ENCODE data around the gene CITED2.

CITED2 gene

DNA sequence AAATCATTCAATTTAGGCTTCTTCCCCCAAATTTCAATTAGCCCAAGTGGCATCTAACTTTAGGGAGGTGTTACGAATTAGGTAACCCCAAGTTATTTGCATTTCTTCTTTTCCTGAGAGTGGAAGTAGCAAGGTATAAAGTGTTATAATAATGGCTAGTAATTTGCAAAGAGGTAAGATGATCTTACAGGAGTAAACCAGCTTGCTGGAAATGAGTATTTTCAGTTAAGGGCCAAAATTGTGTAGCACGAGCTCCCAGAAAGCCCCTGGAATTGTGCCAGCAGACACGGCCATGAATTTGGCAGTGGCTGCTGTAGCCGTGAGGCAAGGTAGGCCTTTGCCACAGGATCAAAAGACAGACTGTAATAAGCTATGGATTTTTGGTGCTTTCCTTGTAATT lies 38.0 kb downstream of the CITED2 start:
- H3K9me3 ChIP-seq (ENCODE audit: control insufficient read depth, insufficient read depth, low read length) = no peaks in the 10 kb centered on the region
- no peaks in the 10 kb centered on the region for H3K27me3 ChIP-seq (ENCODE audit: control insufficient read depth, insufficient read depth, low read length)
- no peaks in the 10 kb centered on the region for H3K36me3 ChIP-seq (ENCODE audit: control insufficient read depth, insufficient read depth, low read length)
- no peak overlapping the region for H3K9ac ChIP-seq (ENCODE audit: low read depth, low read length)
- no peaks in the 10 kb centered on the region for H3K4me1 ChIP-seq (ENCODE audit: control insufficient read depth, insufficient read depth, low read length)
- no peak overlapping the region for H3K4me3 ChIP-seq (ENCODE audit: low read depth, low read length)

DNA sequence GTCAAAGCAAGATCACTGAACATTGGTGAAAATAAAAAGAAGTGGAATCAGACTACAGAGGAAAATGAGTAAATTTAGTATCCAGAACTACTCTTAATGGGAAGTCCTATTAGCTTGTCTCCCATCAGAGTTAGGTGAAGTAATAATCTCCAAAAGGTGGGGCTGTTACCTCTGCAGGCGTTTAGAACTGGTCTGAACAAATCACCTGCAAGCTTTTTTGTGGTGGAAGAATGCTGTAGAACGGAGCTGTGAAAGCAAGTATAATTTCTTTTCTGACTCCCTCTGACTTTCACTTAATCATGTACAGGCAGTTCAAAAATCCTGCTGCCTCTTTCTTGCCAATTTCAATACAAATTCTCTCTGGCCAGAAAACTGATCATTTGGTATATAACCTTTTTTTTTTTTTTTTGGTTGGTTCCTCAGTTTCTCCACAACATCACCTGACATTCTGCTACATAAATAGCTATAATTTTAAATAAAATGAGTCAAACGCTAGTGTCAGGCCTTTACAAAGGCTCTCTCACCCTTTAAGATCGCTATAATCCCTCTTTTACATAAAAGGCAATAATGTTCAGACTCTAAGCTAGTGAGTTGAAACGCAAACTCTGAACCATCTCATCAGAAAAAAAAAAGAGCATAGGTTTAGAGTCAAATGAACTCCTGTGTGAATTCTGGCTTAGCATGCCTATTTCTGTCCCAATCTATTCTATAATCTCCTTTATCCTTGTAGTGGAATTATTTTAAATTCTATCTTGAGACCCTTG lies 38.8 kb downstream of the CITED2 start:
- H3K4me1 ChIP-seq (ENCODE audit: control insufficient read depth, insufficient read depth, low read length) = no peaks in the 10 kb centered on the region
- no peaks in the 10 kb centered on the region for H3K9me3 ChIP-seq (ENCODE audit: control insufficient read depth, insufficient read depth, low read length)
- no peak overlapping the region for H3K9ac ChIP-seq (ENCODE audit: low read depth, low read length)
- no peaks in the 10 kb centered on the region for H3K36me3 ChIP-seq (ENCODE audit: control insufficient read depth, insufficient read depth, low read length)
- no peaks in the 10 kb centered on the region for H3K27me3 ChIP-seq (ENCODE audit: control insufficient read depth, insufficient read depth, low read length)
- no peak overlapping the region for H3K4me3 ChIP-seq (ENCODE audit: low read depth, low read length)

DNA sequence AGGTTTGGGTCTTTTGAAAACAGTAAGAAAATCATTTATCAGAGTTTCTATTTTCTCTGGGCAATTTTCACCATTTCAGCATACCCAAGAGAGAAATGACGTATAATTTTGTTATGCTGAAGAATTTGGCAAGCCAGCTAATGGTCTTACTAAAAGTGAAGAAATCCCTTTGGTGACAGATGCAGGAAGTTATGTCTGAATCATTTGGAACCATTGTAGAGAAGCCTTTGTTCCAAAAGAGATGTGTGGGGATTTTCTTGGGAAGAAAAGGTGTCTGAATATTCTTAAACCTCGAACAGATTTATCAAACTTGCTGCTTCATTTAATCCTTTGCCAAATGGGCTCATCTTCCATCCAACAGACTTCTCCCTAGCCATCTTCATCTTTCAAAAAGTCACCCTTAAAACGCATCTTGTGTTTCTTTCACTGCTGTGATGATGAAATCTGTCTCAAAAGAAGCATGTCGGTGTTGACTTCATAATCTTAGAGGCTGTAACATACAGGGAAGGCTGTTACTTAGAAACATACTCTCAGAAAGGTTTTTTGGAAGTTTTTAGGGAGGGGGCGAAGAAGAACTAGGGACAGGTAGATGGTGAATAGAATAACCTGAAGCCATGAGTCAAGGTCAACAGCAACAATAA lies 39.5 kb downstream of the CITED2 start:
- Histone ChIP-seq H3K36me3 (ENCODE audit: control insufficient read depth, insufficient read depth, low read length) (no peaks in the 10 kb centered on the region), H3K27me3 (ENCODE audit: control insufficient read depth, insufficient read depth, low read length) (no peaks in the 10 kb centered on the region), H3K4me3 (ENCODE audit: low read depth, low read length) (no peak overlapping the region), H3K4me1 (ENCODE audit: control insufficient read depth, insufficient read depth, low read length) (no peaks in the 10 kb centered on the region), H3K9ac (ENCODE audit: low read depth, low read length) (no peak overlapping the region), H3K9me3 (ENCODE audit: control insufficient read depth, insufficient read depth, low read length) (no peaks in the 10 kb centered on the region)

DNA sequence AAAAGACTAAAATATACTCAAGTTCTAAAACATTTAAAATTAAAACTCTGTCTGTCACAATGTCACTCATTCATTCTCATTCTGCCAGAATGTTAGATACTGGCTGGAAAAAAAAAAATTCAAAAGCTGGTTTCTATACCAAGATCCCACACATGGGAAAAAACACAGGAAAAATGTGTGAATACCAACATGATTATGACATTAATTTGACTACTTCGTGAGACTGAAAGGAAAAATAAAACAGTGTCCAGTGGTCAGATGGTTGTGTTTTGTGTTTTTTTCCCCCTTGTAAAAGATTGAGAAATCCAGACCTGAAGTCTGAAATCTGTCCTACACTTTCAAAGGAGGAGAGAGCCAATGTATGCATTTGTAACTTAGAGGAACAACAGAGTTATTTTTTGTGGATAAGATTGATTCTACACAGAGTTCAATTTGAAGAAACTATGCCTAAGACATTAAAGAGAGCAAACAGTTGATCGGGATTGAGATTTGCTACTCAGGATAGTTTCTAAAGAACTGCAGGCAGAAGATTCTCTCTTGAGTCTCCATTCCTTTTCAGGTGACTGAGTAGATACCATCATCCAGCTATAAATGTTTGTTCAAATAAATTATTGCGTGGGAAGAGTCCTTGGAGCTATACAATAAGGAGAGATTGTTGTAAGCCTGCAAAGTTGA lies 43.5 kb downstream of the CITED2 start:
- no peaks in the 10 kb centered on the region for H3K4me1 ChIP-seq (ENCODE audit: control insufficient read depth, insufficient read depth, low read length)
- H3K36me3 ChIP-seq (ENCODE audit: control insufficient read depth, insufficient read depth, low read length) = no peaks in the 10 kb centered on the region
- H3K27me3 ChIP-seq (ENCODE audit: control insufficient read depth, insufficient read depth, low read length) = no peaks in the 10 kb centered on the region
- no peaks in the 10 kb centered on the region for H3K9me3 ChIP-seq (ENCODE audit: control insufficient read depth, insufficient read depth, low read length)
- no peak overlapping the region for H3K4me3 ChIP-seq (ENCODE audit: low read depth, low read length)
- no peak overlapping the region for H3K9ac ChIP-seq (ENCODE audit: low read depth, low read length)

DNA sequence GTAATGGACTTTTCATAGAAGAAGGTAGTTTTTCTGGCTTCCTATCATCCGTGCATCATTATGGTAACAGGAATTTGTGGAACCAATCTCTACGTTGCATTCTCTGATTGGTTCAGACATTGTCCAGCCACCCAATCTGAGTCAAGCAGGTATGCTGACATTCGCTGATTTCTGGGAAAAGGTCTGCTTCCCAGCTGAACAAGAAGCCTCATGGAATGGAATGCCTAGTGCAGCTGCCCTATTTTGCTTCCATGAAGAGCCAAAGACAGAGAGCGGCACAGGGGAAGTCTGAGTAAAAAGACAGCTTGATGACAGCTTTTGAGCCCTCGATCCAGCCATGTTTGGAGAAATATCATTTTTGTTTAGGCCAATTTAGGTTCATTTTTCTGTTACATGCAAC lies 44.1 kb downstream of the CITED2 start:
- no peaks in the 10 kb centered on the region for H3K4me1 ChIP-seq (ENCODE audit: control insufficient read depth, insufficient read depth, low read length)
- no peaks in the 10 kb centered on the region for H3K36me3 ChIP-seq (ENCODE audit: control insufficient read depth, insufficient read depth, low read length)
- H3K9ac ChIP-seq (ENCODE audit: low read depth, low read length) = no peak overlapping the region
- no peak overlapping the region for H3K4me3 ChIP-seq (ENCODE audit: low read depth, low read length)
- no peaks in the 10 kb centered on the region for H3K27me3 ChIP-seq (ENCODE audit: control insufficient read depth, insufficient read depth, low read length)
- no peaks in the 10 kb centered on the region for H3K9me3 ChIP-seq (ENCODE audit: control insufficient read depth, insufficient read depth, low read length)

DNA sequence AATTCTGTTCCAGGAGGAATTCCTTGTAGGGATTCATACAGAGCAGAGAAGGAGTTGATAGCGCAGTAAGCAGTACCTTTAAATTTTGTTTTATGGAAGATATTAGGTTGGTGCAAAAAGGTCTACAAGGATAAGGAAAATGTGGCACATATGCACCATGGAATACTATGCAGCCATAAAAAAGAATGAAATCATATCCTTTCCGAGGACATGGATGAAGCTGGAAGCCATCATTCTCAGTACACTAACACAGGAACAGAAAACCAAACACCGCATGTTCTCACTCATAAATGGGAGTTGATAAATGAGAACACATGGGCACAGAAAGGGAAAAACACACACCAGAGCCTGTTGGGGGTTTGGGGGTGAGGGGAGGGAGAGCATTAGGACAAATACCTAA lies 45.2 kb downstream of the CITED2 start:
- H3K9me3 ChIP-seq (ENCODE audit: control insufficient read depth, insufficient read depth, low read length) = no peaks in the 10 kb centered on the region
- H3K4me3 ChIP-seq (ENCODE audit: low read depth, low read length) = no peak overlapping the region
- no peaks in the 10 kb centered on the region for H3K4me1 ChIP-seq (ENCODE audit: control insufficient read depth, insufficient read depth, low read length)
- H3K36me3 ChIP-seq (ENCODE audit: control insufficient read depth, insufficient read depth, low read length) = no peaks in the 10 kb centered on the region
- H3K27me3 ChIP-seq (ENCODE audit: control insufficient read depth, insufficient read depth, low read length) = no peaks in the 10 kb centered on the region
- no peak overlapping the region for H3K9ac ChIP-seq (ENCODE audit: low read depth, low read length)

DNA sequence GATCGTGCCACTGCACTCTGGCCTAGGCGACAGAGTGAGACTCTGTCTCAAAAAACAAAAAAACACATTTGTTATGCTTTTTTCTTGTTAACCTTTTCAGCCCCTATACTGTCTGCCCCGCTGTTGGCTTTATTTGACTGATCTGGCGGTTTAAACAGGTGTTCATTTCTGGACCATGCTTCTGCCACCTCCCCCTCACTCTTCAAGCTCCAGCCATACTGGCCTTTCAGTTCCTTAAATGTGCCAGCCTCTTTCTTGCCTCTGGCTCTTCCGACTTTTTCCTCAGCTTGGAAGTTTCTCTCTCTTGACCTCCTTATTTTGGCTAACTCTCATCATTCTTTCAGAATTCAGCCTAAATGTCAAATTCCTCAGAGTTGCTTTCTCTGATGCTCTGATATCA lies 47.4 kb downstream of the CITED2 start:
- Histone ChIP-seq H3K4me3 (ENCODE audit: low read depth, low read length) (no peak overlapping the region), H3K27me3 (ENCODE audit: control insufficient read depth, insufficient read depth, low read length) (no peaks in the 10 kb centered on the region), H3K9ac (ENCODE audit: low read depth, low read length) (no peak overlapping the region), H3K36me3 (ENCODE audit: control insufficient read depth, insufficient read depth, low read length) (no peaks in the 10 kb centered on the region), H3K9me3 (ENCODE audit: control insufficient read depth, insufficient read depth, low read length) (no peaks in the 10 kb centered on the region), H3K4me1 (ENCODE audit: control insufficient read depth, insufficient read depth, low read length) (peaks cover 3% of the 10 kb centered on the region)

DNA sequence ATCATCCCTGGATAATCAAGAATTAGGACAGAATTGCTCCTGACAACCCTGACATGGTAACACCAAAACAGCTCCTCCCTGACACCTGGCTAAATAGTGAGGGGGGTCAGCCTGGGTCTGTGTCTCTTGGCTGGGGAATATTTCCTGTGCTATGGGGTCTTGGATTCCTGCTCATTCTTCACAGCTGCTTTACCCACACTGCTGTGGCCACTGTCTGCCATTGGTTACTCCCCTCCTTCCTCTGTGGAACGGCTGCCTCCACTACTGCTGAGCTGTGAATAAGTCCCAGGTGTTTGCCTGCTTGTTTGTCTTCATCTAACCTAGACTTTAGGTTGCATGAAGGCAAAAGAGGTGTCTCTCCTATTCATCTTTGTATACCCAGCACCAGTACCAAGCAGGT lies 48.8 kb downstream of the CITED2 start:
- H3K4me1 ChIP-seq (ENCODE audit: control insufficient read depth, insufficient read depth, low read length) = peaks cover 3% of the 10 kb centered on the region
- no peaks in the 10 kb centered on the region for H3K27me3 ChIP-seq (ENCODE audit: control insufficient read depth, insufficient read depth, low read length)
- H3K36me3 ChIP-seq (ENCODE audit: control insufficient read depth, insufficient read depth, low read length) = no peaks in the 10 kb centered on the region
- no peak overlapping the region for H3K4me3 ChIP-seq (ENCODE audit: low read depth, low read length)
- no peaks in the 10 kb centered on the region for H3K9me3 ChIP-seq (ENCODE audit: control insufficient read depth, insufficient read depth, low read length)
- H3K9ac ChIP-seq (ENCODE audit: low read depth, low read length) = no peak overlapping the region

DNA sequence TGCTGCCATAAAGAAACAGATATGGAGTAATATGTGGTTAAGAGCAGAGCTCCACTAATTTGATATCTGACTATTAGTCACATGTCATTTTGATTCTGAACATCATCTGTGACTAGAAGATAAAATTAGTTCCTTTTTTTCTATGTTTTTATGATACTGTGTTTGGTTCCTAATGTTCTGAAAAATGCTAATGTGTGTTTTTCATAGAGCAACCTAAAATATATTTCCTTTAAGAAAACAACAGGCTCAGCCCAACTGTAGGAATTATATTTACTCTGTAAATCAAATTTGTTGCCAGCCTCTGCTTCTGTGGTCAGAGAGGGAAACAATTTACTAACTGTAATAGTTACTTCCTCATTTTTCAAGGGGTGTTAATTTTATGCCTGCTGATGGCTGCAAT lies 49.3 kb downstream of the CITED2 start:
- H3K4me3 ChIP-seq (ENCODE audit: low read depth, low read length) = no peak overlapping the region
- peaks cover 3% of the 10 kb centered on the region for H3K4me1 ChIP-seq (ENCODE audit: control insufficient read depth, insufficient read depth, low read length)
- no peaks in the 10 kb centered on the region for H3K36me3 ChIP-seq (ENCODE audit: control insufficient read depth, insufficient read depth, low read length)
- no peaks in the 10 kb centered on the region for H3K27me3 ChIP-seq (ENCODE audit: control insufficient read depth, insufficient read depth, low read length)
- no peak overlapping the region for H3K9ac ChIP-seq (ENCODE audit: low read depth, low read length)
- H3K9me3 ChIP-seq (ENCODE audit: control insufficient read depth, insufficient read depth, low read length) = no peaks in the 10 kb centered on the region

DNA sequence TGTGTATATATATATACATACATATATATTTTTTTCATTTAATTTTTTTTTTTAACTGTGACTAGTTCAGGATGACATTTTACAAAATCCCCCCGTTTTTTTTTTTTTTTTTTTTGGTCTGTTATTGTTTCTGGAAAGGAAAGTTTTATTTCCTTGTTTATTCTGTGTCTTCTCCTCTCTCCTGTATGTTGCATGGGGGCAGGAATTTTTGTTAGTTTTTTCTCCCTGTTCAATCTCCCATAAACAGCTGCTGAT lies 50.2 kb downstream of the CITED2 start:
- no peak overlapping the region for H3K9ac ChIP-seq (ENCODE audit: low read depth, low read length)
- no peaks in the 10 kb centered on the region for H3K27me3 ChIP-seq (ENCODE audit: control insufficient read depth, insufficient read depth, low read length)
- H3K36me3 ChIP-seq (ENCODE audit: control insufficient read depth, insufficient read depth, low read length) = no peaks in the 10 kb centered on the region
- peaks cover 3% of the 10 kb centered on the region for H3K4me1 ChIP-seq (ENCODE audit: control insufficient read depth, insufficient read depth, low read length)
- no peak overlapping the region for H3K4me3 ChIP-seq (ENCODE audit: low read depth, low read length)
- H3K9me3 ChIP-seq (ENCODE audit: control insufficient read depth, insufficient read depth, low read length) = no peaks in the 10 kb centered on the region

DNA sequence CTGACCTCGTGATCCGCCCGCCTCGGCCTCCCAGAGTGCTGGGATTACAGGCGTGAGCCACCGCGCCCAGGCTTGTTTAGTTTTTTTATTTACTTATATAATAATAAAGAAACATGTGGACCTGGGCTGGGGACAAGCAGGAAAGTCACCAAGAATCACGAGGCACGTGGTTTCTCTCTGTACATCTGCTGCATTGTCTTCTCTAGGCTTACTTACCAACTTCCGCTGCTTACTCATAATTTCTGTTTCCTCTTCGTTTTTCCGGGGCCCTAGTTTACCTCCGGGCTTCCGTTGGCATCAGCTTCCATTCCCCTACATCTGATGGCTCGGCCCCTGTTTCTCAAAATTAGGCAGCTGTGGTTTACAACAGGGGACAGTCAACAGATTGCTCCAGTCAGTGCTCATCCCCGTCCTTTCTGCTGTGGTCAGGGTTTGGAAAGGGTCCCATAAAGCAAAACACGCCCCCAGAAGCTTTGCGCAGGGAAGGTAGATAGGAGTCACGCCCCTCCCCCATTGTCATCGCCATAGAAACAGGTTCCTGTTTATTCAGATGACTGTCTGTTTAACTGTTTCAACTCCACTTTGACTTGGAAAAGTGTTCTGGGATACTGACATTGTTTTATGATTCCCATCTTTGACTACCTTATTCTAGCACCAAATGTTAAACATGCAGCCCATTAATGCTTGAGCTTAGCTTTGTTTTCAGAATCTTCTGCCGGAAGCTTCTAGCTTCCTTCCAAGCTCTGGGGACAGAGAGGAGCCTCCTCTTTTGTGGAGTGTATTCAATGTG lies 50.7 kb downstream of the CITED2 start:
- no peak overlapping the region for H3K9ac ChIP-seq (ENCODE audit: low read depth, low read length)
- H3K4me3 ChIP-seq (ENCODE audit: low read depth, low read length) = no peak overlapping the region
- no peaks in the 10 kb centered on the region for H3K9me3 ChIP-seq (ENCODE audit: control insufficient read depth, insufficient read depth, low read length)
- H3K27me3 ChIP-seq (ENCODE audit: control insufficient read depth, insufficient read depth, low read length) = no peaks in the 10 kb centered on the region
- H3K36me3 ChIP-seq (ENCODE audit: control insufficient read depth, insufficient read depth, low read length) = no peaks in the 10 kb centered on the region
- H3K4me1 ChIP-seq (ENCODE audit: control insufficient read depth, insufficient read depth, low read length) = peaks cover 3% of the 10 kb centered on the region
